ENCODE results near the gene MTMR1.

The MTMR1 gene

GRCh38 chrX:150805736-150806135, 112.5 kb downstream of the MTMR1 start:
- no peaks in the 10 kb centered on the region for H3K36me3 ChIP-seq (replicated peaks)
- no peaks in the 10 kb centered on the region for H3K27me3 ChIP-seq (replicated peaks)
- no peak for DNase-seq
- no peak overlapping the region for H3K4me3 ChIP-seq (ENCODE audit: low read depth, low read length)
- no peak overlapping the region for H3K27ac ChIP-seq
- TF ChIP-seq CTCF (IDR thresholded peaks at IDR 0.05; ENCODE audit: low read depth, low read length, missing control alignments): no peak
- in situ Hi-C loops (cut with HindIII; ENCODE audit: low pct_ligation_motif_present, low sequenced_read_pairs): no loop called here

GRCh38 chrX:150806827-150807226, 113.6 kb downstream of the MTMR1 start:
- TF ChIP-seq CTCF (IDR thresholded peaks at IDR 0.05; ENCODE audit: low read depth, low read length, missing control alignments): no peak
- Histone ChIP-seq H3K36me3 (replicated peaks) (no peaks in the 10 kb centered on the region), H3K27ac (no peak overlapping the region), H3K27me3 (replicated peaks) (no peaks in the 10 kb centered on the region), H3K4me3 (ENCODE audit: low read depth, low read length) (no peak overlapping the region)
- in situ Hi-C loops (cut with HindIII; ENCODE audit: low pct_ligation_motif_present, low sequenced_read_pairs): no loop called here
- DNase-seq: no peak

GRCh38 chrX:150813922-150814321, 120.7 kb downstream of the MTMR1 start:
- Histone ChIP-seq H3K4me3 (ENCODE audit: low read depth, low read length) (no peak overlapping the region), H3K36me3 (replicated peaks) (no peaks in the 10 kb centered on the region), H3K27ac (no peak overlapping the region), H3K27me3 (replicated peaks) (no peaks in the 10 kb centered on the region)
- TF ChIP-seq CTCF (IDR thresholded peaks at IDR 0.05; ENCODE audit: low read depth, low read length, missing control alignments): no peak
- in situ Hi-C loops (cut with HindIII; ENCODE audit: low pct_ligation_motif_present, low sequenced_read_pairs): no loop called here
- no peak for DNase-seq

All from brain microvascular endothelial cell (primary cell).